A673 (cell line): ENCODE results near the gene FOXO1. TPM values are rescaled to one million over a fixed set of nuclear protein-coding genes. Genes with fewer than 3 reads are reported as not detected.

Source experiments
- BruUV-seq: library from RNA; stranded (reverse); fragments of 400-500 nt; replicated peaks from 2 replicates; lab custom pipeline; 2021; lab: Mats Ljungman, UMichigan
- CTCF ChIA-PET: fragments of 300-600 bp; sonication (Branson Sonifier 250); formaldehyde crosslinking; loops from one replicate; lab custom pipeline; 2022; ENCODE audit warnings: antibody characterized with exemption; lab: Charles Lee
- POLR2A ChIA-PET: fragments of 300-600 bp; sonication (Branson Sonifier 250); formaldehyde crosslinking; loops from one replicate; lab custom pipeline; 2022; ENCODE audit warnings: antibody characterized with exemption; ENCODE audit not compliant: low non-redundant PET; lab: Charles Lee
- DNase-seq: peaks from one replicate; pipeline ENCODE4 v3.0.0-alpha.2; 2015; ENCODE audit warnings: low spot score
- H3K27ac ChIP-seq: fragments of 200-600 bp; sonication (generic); 2 replicates; pipeline ENCODE4 v1.5.1; 2016; ENCODE audit warnings: mixed run types, low read depth, mild to moderate bottlenecking, mixed read lengths, antibody characterized with exemption, low read length; ENCODE audit not compliant: poor library complexity, severe bottlenecking
- H3K27me3 ChIP-seq: fragments of 200-600 bp; sonication (generic); replicated peaks from 2 replicates; pipeline ENCODE4 v1.6.1; 2017; ENCODE audit warnings: mixed run types, low read depth, mild to moderate bottlenecking, mixed read lengths, antibody characterized with exemption, low read length; ENCODE audit not compliant: insufficient read depth, poor library complexity
- H3K36me3 ChIP-seq: fragments of 200-600 bp; sonication (generic); 2 replicates; pipeline ENCODE4 v1.6.1; 2016; ENCODE audit warnings: mixed run types, mild to moderate bottlenecking, mixed read lengths, antibody characterized with exemption, low read length; ENCODE audit not compliant: insufficient read depth, poor library complexity, severe bottlenecking
- H3K4me1 ChIP-seq: fragments of 200-600 bp; sonication (generic); 2 replicates; pipeline ENCODE4 v1.6.1; 2017; ENCODE audit warnings: mixed run types, mild to moderate bottlenecking, mixed read lengths, antibody characterized with exemption, low read length; ENCODE audit not compliant: insufficient read depth, poor library complexity, severe bottlenecking
- H3K4me3 ChIP-seq: fragments of 200-600 bp; sonication (generic); 2 replicates; pipeline ENCODE4 v1.5.1; 2016; ENCODE audit warnings: low read depth, mixed run types, mild to moderate bottlenecking, mixed read lengths, low read length; ENCODE audit not compliant: poor library complexity, severe bottlenecking
- H3K9me3 ChIP-seq: fragments of 200-600 bp; sonication (generic); 2 replicates; pipeline ENCODE4 v1.6.1; 2016; ENCODE audit warnings: mixed run types, low read depth, mild to moderate bottlenecking, mixed read lengths, antibody characterized with exemption, low read length; ENCODE audit not compliant: poor library complexity, severe bottlenecking
- CTCF ChIP-seq: fragments of 300-800, 200-600 bp; sonication (generic); conservative IDR thresholded peaks from 2 replicates; pipeline ENCODE4 v1.5.1; 2017; ENCODE audit warnings: low read depth, mild to moderate bottlenecking, antibody characterized with exemption, low read length, moderate library complexity, mixed read lengths
- EZH2 ChIP-seq: fragments of 200-600 bp; sonication (generic); IDR thresholded peaks from 2 replicates; pipeline ENCODE4 v1.6.1; 2017; ENCODE audit warnings: borderline replicate concordance, low read depth, mild to moderate bottlenecking, mixed read lengths, antibody characterized with exemption, low read length; ENCODE audit not compliant: poor library complexity, severe bottlenecking
- intact Hi-C: fragments of 100-400 bp; cut with micrococcal nuclease; formaldehyde crosslinking; loops from one replicate; pipeline ENCODE4 v1.10.0; 2022; ENCODE audit not compliant: unreplicated experiment
- total RNA-seq: library from RNA; stranded (reverse); gene quantifications from 2 replicates; pipeline ENCODE4 v1.2.3, GENCODE V29; 2021

The FOXO1 gene
- total RNA-seq, 1 experiment from 2014 or later = 2.9 TPM

- no peaks in the 10 kb centered on the region for H3K27me3 ChIP-seq
- ChIA-PET POLR2A (no interaction called here), CTCF (no interaction called here)
- H3K4me3 ChIP-seq = no peak overlapping the region
- H3K4me1 ChIP-seq = no peaks in the 10 kb centered on the region
- intact Hi-C loops = no loop called here
- no peaks in the 10 kb centered on the region for H3K9me3 ChIP-seq
- no peak overlapping the region for H3K27ac ChIP-seq
- no peaks in the 10 kb centered on the region for H3K36me3 ChIP-seq
- TF ChIP-seq CTCF (no peak), EZH2 (no peak)
- DNase-seq = no peak
- no TSS peak for BruUV-seq
Measured at GRCh38 chr13:40688781-40689180, 22.3 kb upstream of the FOXO1 start.

GRCh38 chr13:40682449-40683240, 16.2 kb upstream of the FOXO1 start:
- no peak overlapping the region for H3K27ac ChIP-seq
- intact Hi-C loops = loop anchor here (2.0 to 5.0 kb wide), 4 partner anchors 614 to 998 kb away; no protein-coding TSS in a partner anchor
- H3K27me3 ChIP-seq = no peaks in the 10 kb centered on the region
- H3K4me3 ChIP-seq = no peak overlapping the region
- H3K36me3 ChIP-seq = no peaks in the 10 kb centered on the region
- DNase-seq = peak; percentile 69
- ChIA-PET POLR2A (no interaction called here), CTCF (interaction anchor here (0.7 to 1.6 kb wide), 6 partner anchors 14 to 1631 kb away, joined by 3 to 4 read pairs (median 3); no protein-coding TSS in a partner anchor)
- no peaks in the 10 kb centered on the region for H3K9me3 ChIP-seq
- BruUV-seq = no TSS peak
- TF ChIP-seq EZH2 = no peak
- peak; percentile 64 for TF ChIP-seq CTCF
- no peaks in the 10 kb centered on the region for H3K4me1 ChIP-seq

- no peaks in the 10 kb centered on the region for H3K27me3 ChIP-seq
- H3K9me3 ChIP-seq = no peaks in the 10 kb centered on the region
- DNase-seq = no peak
- TF ChIP-seq CTCF (no peak), EZH2 (no peak)
- CTCF ChIA-PET = no interaction called here
- H3K27ac ChIP-seq = no peak overlapping the region
- H3K4me1 ChIP-seq = no peaks in the 10 kb centered on the region
- intact Hi-C loops = loop anchor here (2.0 to 5.0 kb wide), 4 partner anchors 613 to 997 kb away; no protein-coding TSS in a partner anchor
- POLR2A ChIA-PET = interaction anchor here (0.6 kb wide), 1 partner anchor 1011 kb away, joined by 3 read pairs; no protein-coding TSS in a partner anchor
- H3K36me3 ChIP-seq = no peaks in the 10 kb centered on the region
- no TSS peak for BruUV-seq
- no peak overlapping the region for H3K4me3 ChIP-seq
Measured at GRCh38 chr13:40681341-40682146, 15.1 kb upstream of the FOXO1 start.
